Aorta (tissue), 5 donors: ENCODE results near the gene BTBD16. TPM values are rescaled to one million over a fixed set of nuclear protein-coding genes. Genes with fewer than 3 reads are reported as not detected.

Experiments used
- ATAC-seq: fragments of 200-7000 bp; cut with Tn5 transposase; one replicate; pipeline ENCODE4 v1.9.1; 2022; ENCODE audit warnings: moderate library complexity; ENCODE audit not compliant: low FRiP score
- DNase-seq, 2 donors: peaks; one replicate each; pipeline ENCODE4 v3.0.0-alpha.2; 2020
- H3K27ac ChIP-seq, 2 donors: one replicate each; pipeline ENCODE4 v1.5.1; 2013; ENCODE audit warnings: low read length in 2 of 2, mild to moderate bottlenecking in 2 of 2, moderate library complexity in 2 of 2, control low read depth in 1 of 2, inconsistent platforms in 1 of 2, low read depth in 1 of 2
- H3K27me3 ChIP-seq, 2 donors: one replicate each; pipeline ENCODE4 v1.6.1; 2013; ENCODE audit warnings: control low read depth in 1 of 2, low read length in 1 of 2, mild to moderate bottlenecking in 1 of 2, moderate library complexity in 1 of 2; ENCODE audit not compliant: insufficient read depth in 2 of 2, control insufficient read depth in 1 of 2
- H3K36me3 ChIP-seq, 2 donors: one replicate each; pipeline ENCODE4 v1.6.1; 2013; ENCODE audit warnings: control low read depth in 1 of 2, low read length in 1 of 2, mild to moderate bottlenecking in 1 of 2; ENCODE audit not compliant: insufficient read depth in 2 of 2, control insufficient read depth in 1 of 2
- H3K4me1 ChIP-seq, 2 donors: one replicate each; pipeline ENCODE4 v1.6.1; 2013; ENCODE audit warnings: low read length in 2 of 2, control low read depth in 1 of 2, mild to moderate bottlenecking in 1 of 2, moderate library complexity in 1 of 2; ENCODE audit not compliant: insufficient read depth in 2 of 2, control insufficient read depth in 1 of 2
- H3K4me3 ChIP-seq, 2 donors: one replicate each; pipeline ENCODE4 v1.5.1; 2013; ENCODE audit warnings: low read length in 2 of 2, control low read depth in 1 of 2, mild to moderate bottlenecking in 1 of 2
- H3K9me3 ChIP-seq: one replicate; pipeline ENCODE4 v1.6.1; 2013; ENCODE audit warnings: mild to moderate bottlenecking, low read length; ENCODE audit not compliant: control insufficient read depth
- WGBS, 2 donors: extraction: QIAGEN DNeasy Blood & Tissue Kit; methylation state at CpG; one replicate each; pipeline ENCODE4 v1.1.7; 2013; 5-methylcytosine and 5-hydroxymethylcytosine counted together
- intact Hi-C, 2 donors: fragments of 100-400 bp; cut with DNase I; formaldehyde crosslinking; loops; one replicate each; pipeline versions ENCODE4 v1.14.2 to v1.15.0; 2022
- polyA plus RNA-seq, 2 donors: library from polyadenylated mRNA; stranded (reverse); fragments of 200-250 nt; gene quantifications; one replicate each; pipeline ENCODE4 v1.2.3, GENCODE V29; 2013
- total RNA-seq, 2 donors: library from RNA; stranded (reverse); fragmentation: NEBNext Ultra II Directional; extraction: Animal tissue kit (Norgen Biotek cat#: 25700); gene quantifications; one replicate each; pipeline ENCODE4 v1.2.1, GENCODE V29; 2021
- donor health status: healthy with polysubstance abuse.
- donor health status: Bipolar disorder and iron deficiency.
- donor health status: DM: no; HTN: no; CAD: no.
- donor health status: DM: no; HTN: no; CAD: no.
- donor health status: DM: yes; HTN: yes; CAD: no.

The BTBD16 gene
- total and polyA plus RNA-seq, 4 donors: 1.2 to 2.4 (median 2.3) TPM; not detected in 1

GRCh38 chr10:122350893-122351292, 79.8 kb downstream of the BTBD16 start:
- no peak overlapping the region for H3K4me3 ChIP-seq
- ATAC-seq (no peak), DNase-seq (no peak)
- intact Hi-C loops: no loop called here
- WGBS, 2 donors: 87 to 89% methylated on average over 12 of the region's 12 CpGs
- no peaks in the 10 kb centered on the region for H3K4me1 ChIP-seq
- no peaks in the 10 kb centered on the region for H3K27me3 ChIP-seq
- H3K27ac ChIP-seq: no peak overlapping the region
- H3K36me3 ChIP-seq: no peaks in the 10 kb centered on the region
- H3K9me3 ChIP-seq: no peaks in the 10 kb centered on the region

DNA sequence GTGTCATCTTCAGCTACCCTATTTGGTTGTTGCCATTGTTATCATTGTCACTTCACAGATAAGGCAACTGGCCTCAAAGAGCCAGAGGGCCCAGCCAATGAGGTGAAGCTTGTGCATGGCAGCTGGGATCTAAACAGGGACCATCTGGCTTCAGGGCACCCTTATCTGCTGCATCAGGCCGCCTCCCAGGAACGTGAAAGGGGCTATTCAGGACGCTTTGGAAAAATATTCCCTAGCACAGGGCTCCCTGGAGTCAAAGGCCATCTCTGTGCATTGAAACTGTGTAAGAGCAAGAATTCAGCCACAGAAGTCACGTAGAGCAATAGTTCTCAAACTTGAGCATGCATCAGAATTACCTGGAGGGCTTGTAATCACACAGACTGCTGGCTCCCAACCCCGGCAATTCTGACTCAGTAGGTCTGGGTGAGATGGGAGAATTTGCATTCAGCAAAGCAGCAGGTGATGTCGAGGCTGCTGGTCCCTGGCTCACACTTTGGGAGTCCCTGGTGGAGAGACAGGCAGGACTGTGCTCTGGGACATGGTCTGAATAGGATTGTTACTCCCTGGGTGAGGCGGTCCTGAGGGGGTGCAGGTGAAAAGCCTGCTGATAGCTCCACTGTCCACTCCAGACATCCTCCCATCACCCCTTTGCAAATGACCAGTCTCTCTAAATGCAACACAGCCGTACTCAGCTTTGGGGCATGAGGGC, 81.9 kb downstream of the BTBD16 start:
- H3K27me3 ChIP-seq: no peaks in the 10 kb centered on the region
- DNase-seq (no peak), ATAC-seq (no peak)
- H3K4me3 ChIP-seq: no peak overlapping the region
- H3K27ac ChIP-seq: no peak overlapping the region
- no peaks in the 10 kb centered on the region for H3K36me3 ChIP-seq
- 81% methylated on average over 8 of the region's 8 CpGs for WGBS, 2 donors
- intact Hi-C loops: no loop called here
- H3K4me1 ChIP-seq: no peaks in the 10 kb centered on the region
- no peaks in the 10 kb centered on the region for H3K9me3 ChIP-seq

GRCh38 chr10:122354383-122354782, 83.3 kb downstream of the BTBD16 start:
- Histone ChIP-seq H3K27me3 (no peaks in the 10 kb centered on the region), H3K4me3 (no peak overlapping the region), H3K4me1 (no peaks in the 10 kb centered on the region), H3K36me3 (no peaks in the 10 kb centered on the region), H3K27ac (no peak overlapping the region), H3K9me3 (no peaks in the 10 kb centered on the region)
- no peak for ATAC-seq
- DNase-seq: no peak
- intact Hi-C loops: no loop called here
- WGBS, 2 donors: 87 to 93% methylated on average over 2 of the region's 2 CpGs

- intact Hi-C loops: no loop called here
- no peaks in the 10 kb centered on the region for H3K36me3 ChIP-seq
- no peaks in the 10 kb centered on the region for H3K9me3 ChIP-seq
- H3K4me3 ChIP-seq: no peak overlapping the region
- DNase-seq (no peak), ATAC-seq (no peak)
- 95 to 97% methylated on average over 4 of the region's 4 CpGs for WGBS, 2 donors
- no peak overlapping the region for H3K27ac ChIP-seq
- no peaks in the 10 kb centered on the region for H3K4me1 ChIP-seq
- no peaks in the 10 kb centered on the region for H3K27me3 ChIP-seq
These were observed 86.6 kb downstream of the BTBD16 start for GRCh38 chr10:122357685-122358084.

DNA sequence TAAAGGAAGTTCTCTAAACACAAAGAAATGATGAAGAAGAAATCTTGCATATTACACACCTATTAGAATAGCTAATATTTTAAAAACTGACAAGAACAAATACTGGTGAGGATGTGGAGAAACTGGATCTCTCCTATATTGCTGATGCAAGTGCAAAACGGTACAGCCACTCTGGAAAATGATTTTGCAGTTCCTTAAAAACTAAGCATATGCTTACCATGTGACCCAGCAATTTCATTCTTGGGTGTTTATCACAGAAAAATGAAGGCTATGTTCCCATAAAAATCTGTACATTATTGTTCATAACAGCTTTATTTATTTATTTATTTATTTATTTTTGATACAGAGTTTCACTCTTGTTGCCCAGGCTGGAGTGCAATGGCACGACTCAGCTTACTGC, 88.5 kb downstream of the BTBD16 start:
- DNase-seq (no peak), ATAC-seq (no peak)
- Histone ChIP-seq H3K4me1 (peaks cover 0 to 4% of the 10 kb centered on the region in 2 donors), H3K4me3 (no peak overlapping the region), H3K27ac (no peak overlapping the region), H3K9me3 (no peaks in the 10 kb centered on the region), H3K27me3 (no peaks in the 10 kb centered on the region), H3K36me3 (no peaks in the 10 kb centered on the region)
- WGBS, 2 donors: 94 to 96% methylated on average over 2 of the region's 2 CpGs
- intact Hi-C loops: no loop called here

- Histone ChIP-seq H3K36me3 (no peaks in the 10 kb centered on the region), H3K4me3 (no peak overlapping the region), H3K27me3 (no peaks in the 10 kb centered on the region), H3K27ac (no peak overlapping the region), H3K9me3 (no peaks in the 10 kb centered on the region), H3K4me1 (peaks cover 0 to 4% of the 10 kb centered on the region in 2 donors)
- ATAC-seq: no peak
- intact Hi-C loops: no loop called here
- no peak for DNase-seq
- WGBS, 2 donors: 99 to 100% methylated on average over 1 of the region's 1 CpG
These were observed 90.0 kb downstream of the BTBD16 start for GRCh38 chr10:122361046-122361445.

DNA sequence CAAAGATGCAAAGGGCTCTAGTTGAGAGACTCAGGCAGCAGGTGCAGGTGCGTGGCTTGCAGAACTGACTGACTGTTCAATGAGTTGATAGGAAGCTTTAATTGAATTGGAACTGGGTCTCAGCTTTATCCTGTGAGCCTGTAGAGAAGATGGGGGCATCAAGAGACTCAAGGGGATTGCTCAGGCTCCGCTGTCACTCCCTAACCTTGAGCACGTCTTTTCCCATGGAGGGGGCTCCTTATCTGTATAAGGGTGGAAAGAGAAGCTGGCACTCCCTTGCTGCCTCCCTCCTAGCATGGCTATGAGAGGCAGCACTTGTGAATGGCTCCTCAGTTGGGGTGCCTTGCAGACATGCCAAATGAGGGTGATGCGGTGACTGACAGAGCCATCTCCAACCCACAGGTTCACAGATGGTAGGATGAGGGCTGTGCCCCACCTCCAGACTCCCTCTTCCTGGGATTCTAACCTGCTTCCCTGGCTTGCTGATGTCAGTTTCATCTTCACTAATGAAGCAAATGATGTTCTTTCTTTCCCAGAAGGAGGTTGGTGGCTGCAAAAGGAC, 91.0 kb downstream of the BTBD16 start:
- H3K36me3 ChIP-seq: no peaks in the 10 kb centered on the region
- 98 to 100% methylated on average over 4 of the region's 4 CpGs for WGBS, 2 donors
- no peaks in the 10 kb centered on the region for H3K27me3 ChIP-seq
- ATAC-seq: no peak
- no peak for DNase-seq
- no peak overlapping the region for H3K27ac ChIP-seq
- H3K4me1 ChIP-seq: peaks cover 0 to 4% of the 10 kb centered on the region in 2 donors
- intact Hi-C loops: no loop called here
- H3K9me3 ChIP-seq: no peaks in the 10 kb centered on the region
- H3K4me3 ChIP-seq: no peak overlapping the region

DNA sequence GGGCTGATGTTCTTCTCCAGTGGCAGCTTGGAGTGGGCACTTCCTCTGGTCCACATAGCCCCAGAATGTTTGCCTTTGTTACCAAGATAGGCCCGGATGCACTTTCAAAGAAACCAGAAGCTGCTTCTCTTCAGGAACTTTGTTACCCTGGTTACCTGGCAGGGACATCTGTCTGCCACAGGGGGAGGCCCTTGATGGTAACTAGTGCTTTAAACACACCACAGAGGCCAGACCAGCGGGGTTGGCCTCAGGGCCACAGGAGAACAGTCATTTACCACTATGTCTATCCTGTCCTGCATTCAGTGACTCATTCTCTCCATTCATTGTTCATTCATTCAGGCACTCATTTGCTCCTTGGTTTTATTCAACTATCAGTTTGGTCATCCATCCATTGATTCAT, 91.5 kb downstream of the BTBD16 start:
- no peak overlapping the region for H3K4me3 ChIP-seq
- no peak overlapping the region for H3K27ac ChIP-seq
- H3K27me3 ChIP-seq: no peaks in the 10 kb centered on the region
- no peaks in the 10 kb centered on the region for H3K9me3 ChIP-seq
- WGBS, 2 donors: 63 to 67% methylated on average over 2 of the region's 2 CpGs
- intact Hi-C loops: no loop called here
- H3K4me1 ChIP-seq: peaks cover 0 to 4% of the 10 kb centered on the region in 2 donors
- no peak for DNase-seq
- ATAC-seq: no peak
- H3K36me3 ChIP-seq: no peaks in the 10 kb centered on the region

GRCh38 chr10:122363311-122363710, 92.2 kb downstream of the BTBD16 start:
- H3K4me3 ChIP-seq: no peak overlapping the region
- no peaks in the 10 kb centered on the region for H3K27me3 ChIP-seq
- H3K36me3 ChIP-seq: no peaks in the 10 kb centered on the region
- 59 to 79% methylated on average over 2 of the region's 2 CpGs for WGBS, 2 donors
- ATAC-seq: no peak
- intact Hi-C loops: no loop called here
- no peaks in the 10 kb centered on the region for H3K9me3 ChIP-seq
- no peak for DNase-seq
- peaks cover 0 to 4% of the 10 kb centered on the region in 2 donors for H3K4me1 ChIP-seq
- H3K27ac ChIP-seq: no peak overlapping the region
